ENCODE data around the gene CAPN10.
A peak's percentile ranks its signal among the peaks of the same experiment; 100 is the strongest.

The CAPN10 gene

DNA sequence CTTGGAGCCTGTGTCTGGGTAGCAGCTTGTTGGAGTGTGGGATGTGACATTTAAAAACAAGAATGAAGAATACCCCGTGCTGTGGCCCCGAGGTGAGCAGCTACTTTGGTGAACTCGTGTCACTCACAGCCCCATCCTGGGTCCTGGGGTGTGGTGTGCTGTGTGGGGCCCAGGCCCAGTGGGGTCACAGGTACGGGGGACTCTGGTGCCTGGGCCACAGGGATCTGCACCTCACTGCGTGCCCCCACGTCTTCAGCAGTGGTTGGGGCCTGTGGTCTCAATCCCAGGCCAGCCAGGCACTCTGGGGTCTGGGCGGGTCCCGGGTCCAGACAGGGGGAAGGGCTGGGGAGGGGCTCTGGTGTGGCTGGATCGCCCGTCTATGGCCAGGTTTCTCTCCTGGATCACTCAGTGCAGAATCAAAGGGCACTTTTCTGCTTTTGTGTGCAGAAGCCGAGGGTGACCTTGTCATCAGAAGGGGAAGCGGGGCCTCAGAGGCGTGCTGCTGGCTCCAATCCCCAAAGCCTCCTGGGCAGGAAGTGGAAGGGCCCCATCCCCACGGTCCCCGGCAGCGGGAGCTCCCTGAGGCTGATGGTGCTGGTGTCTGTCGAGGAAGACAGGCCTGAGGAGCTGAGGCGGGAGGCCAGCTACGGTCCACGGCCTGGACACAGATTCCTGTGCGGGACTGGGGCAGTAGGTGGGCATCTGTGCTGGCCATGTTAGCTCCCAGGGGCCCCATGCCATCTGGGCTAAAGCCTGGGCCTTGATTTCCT, 40.2 kb downstream of the CAPN10 start:
- no peak for TF ChIP-seq CTCF (IDR thresholded peaks at IDR 0.05; ENCODE audit: low read depth, low read length)
- peak; percentile 5 for DNase-seq
- Histone ChIP-seq H3K27ac (no peak overlapping the region), H3K9me3 (ENCODE audit: severe bottlenecking) (no peaks in the 10 kb centered on the region), H3K36me3 (no peaks in the 10 kb centered on the region), H3K27me3 (ENCODE audit: insufficient read depth, low read depth, severe bottlenecking) (no peaks in the 10 kb centered on the region), H3K4me3 (ENCODE audit: low read depth, low read length) (no peak overlapping the region)

GRCh38 chr2:240627736-240628506, 41.4 kb downstream of the CAPN10 start:
- H3K4me3 ChIP-seq (ENCODE audit: low read depth, low read length) = no peak overlapping the region
- no peaks in the 10 kb centered on the region for H3K36me3 ChIP-seq
- no peak overlapping the region for H3K27ac ChIP-seq
- no peaks in the 10 kb centered on the region for H3K27me3 ChIP-seq (ENCODE audit: insufficient read depth, low read depth, severe bottlenecking)
- peak; percentile 3 for DNase-seq
- no peak for TF ChIP-seq CTCF (IDR thresholded peaks at IDR 0.05; ENCODE audit: low read depth, low read length)
- H3K9me3 ChIP-seq (ENCODE audit: severe bottlenecking) = peaks cover 3% of the 10 kb centered on the region

DNA sequence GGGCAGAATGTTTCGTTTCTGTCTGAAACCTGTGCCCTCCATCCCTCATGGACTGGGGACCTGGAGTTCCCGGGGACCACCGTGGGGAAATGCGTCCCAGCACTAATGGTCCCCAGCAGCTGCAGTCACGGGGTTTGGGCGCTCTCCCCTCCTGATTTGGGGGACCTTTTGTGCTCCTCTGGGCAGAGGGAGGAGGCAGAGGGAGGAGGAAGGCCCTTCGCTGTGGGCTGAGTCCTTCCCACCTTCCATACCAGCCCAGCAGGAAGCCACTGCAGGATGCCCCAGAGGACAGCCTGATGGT, 41.9 kb downstream of the CAPN10 start:
- no peaks in the 10 kb centered on the region for H3K36me3 ChIP-seq
- TF ChIP-seq CTCF (IDR thresholded peaks at IDR 0.05; ENCODE audit: low read depth, low read length) = no peak
- H3K27me3 ChIP-seq (ENCODE audit: insufficient read depth, low read depth, severe bottlenecking) = no peaks in the 10 kb centered on the region
- H3K9me3 ChIP-seq (ENCODE audit: severe bottlenecking) = peaks cover 6% of the 10 kb centered on the region
- H3K4me3 ChIP-seq (ENCODE audit: low read depth, low read length) = no peak overlapping the region
- H3K27ac ChIP-seq = no peak overlapping the region
- DNase-seq = no peak

GRCh38 chr2:240628808-240629618, 42.5 kb downstream of the CAPN10 start:
- no peaks in the 10 kb centered on the region for H3K27me3 ChIP-seq (ENCODE audit: insufficient read depth, low read depth, severe bottlenecking)
- H3K27ac ChIP-seq = no peak overlapping the region
- DNase-seq = no peak
- peaks cover 12% of the 10 kb centered on the region for H3K9me3 ChIP-seq (ENCODE audit: severe bottlenecking)
- TF ChIP-seq CTCF (IDR thresholded peaks at IDR 0.05; ENCODE audit: low read depth, low read length) = no peak
- H3K36me3 ChIP-seq = no peaks in the 10 kb centered on the region
- no peak overlapping the region for H3K4me3 ChIP-seq (ENCODE audit: low read depth, low read length)

DNA sequence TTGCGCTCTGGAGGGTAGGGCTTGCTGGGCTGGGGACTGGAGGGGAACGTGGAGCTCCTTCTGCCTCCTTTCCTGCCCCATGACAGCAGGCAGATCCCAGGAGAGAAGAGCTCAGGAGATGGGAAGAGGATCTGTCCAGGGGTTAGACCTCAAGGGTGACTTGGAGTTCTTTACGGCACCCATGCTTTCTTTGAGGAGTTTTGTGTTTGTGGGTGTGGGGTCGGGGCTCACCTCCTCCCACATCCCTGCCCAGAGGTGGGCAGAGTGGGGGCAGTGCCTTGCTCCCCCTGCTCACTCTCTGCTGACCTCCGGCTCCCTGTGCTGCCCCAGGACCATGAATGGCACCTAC, 43.1 kb downstream of the CAPN10 start:
- no peak for DNase-seq
- Histone ChIP-seq H3K9me3 (ENCODE audit: severe bottlenecking) (peaks cover 17% of the 10 kb centered on the region), H3K27ac (no peak overlapping the region), H3K4me3 (ENCODE audit: low read depth, low read length) (no peak overlapping the region), H3K36me3 (no peaks in the 10 kb centered on the region), H3K27me3 (ENCODE audit: insufficient read depth, low read depth, severe bottlenecking) (no peaks in the 10 kb centered on the region)
- TF ChIP-seq CTCF (IDR thresholded peaks at IDR 0.05; ENCODE audit: low read depth, low read length) = no peak
